ENCODE data around the gene TRIM42. TPM values are rescaled to one million over a fixed set of nuclear protein-coding genes. Genes with fewer than 3 reads are reported as not detected.

The TRIM42 gene
- total and polyA plus RNA-seq, 2 donors from 2014 or later: not detected

GRCh38 chr3:140711390-140712035 lies 33.6 kb downstream of the TRIM42 start:
- no peak for FAIRE-seq

GRCh38 chr3:140712301-140712700 lies 34.4 kb downstream of the TRIM42 start:
- peaks cover 0 to 12% (median 8%) of the 10 kb centered on the region in 3 donors for H3K4me1 ChIP-seq (ENCODE audit: control insufficient read depth in 2 of 3, insufficient read depth in 2 of 3, low read depth in 1 of 3, low read length in 3 of 3)
- intact Hi-C loops (cut with DNase I): no loop called here
- no peaks in the 10 kb centered on the region for H3K9me3 ChIP-seq (ENCODE audit: control insufficient read depth in 2 of 3, insufficient read depth in 1 of 3, low read length in 3 of 3)
- no peak overlapping the region for H3K9ac ChIP-seq (ENCODE audit: low read length in 3 of 3)
- H3K36me3 ChIP-seq (ENCODE audit: control insufficient read depth in 2 of 3, insufficient read depth in 3 of 3, low read length in 3 of 3): no peaks in the 10 kb centered on the region
- FAIRE-seq (no peak), DNase-seq (no peak)
- H3K27me3 ChIP-seq (ENCODE audit: control insufficient read depth, insufficient read depth, low read length): no peaks in the 10 kb centered on the region
- H3K4me3 ChIP-seq (ENCODE audit: low read length in 3 of 3): no peak overlapping the region
- no peak overlapping the region for H3K27ac ChIP-seq (ENCODE audit: low read depth in 2 of 2, low read length in 2 of 2)
- TF ChIP-seq CTCF (IDR thresholded peaks at IDR 0.05; ENCODE audit: borderline replicate concordance, extremely low read depth, insufficient read depth): no peak

More at GRCh38 chr3:140711390-140712035, 33.6 kb downstream of the TRIM42 start:
- Histone ChIP-seq H3K4me1 (ENCODE audit: control insufficient read depth in 2 of 3, insufficient read depth in 2 of 3, low read depth in 1 of 3, low read length in 3 of 3) (peaks cover 0 to 12% (median 8%) of the 10 kb centered on the region in 3 donors), H3K9ac (ENCODE audit: low read length in 3 of 3) (no peak overlapping the region), H3K27ac (ENCODE audit: low read depth in 2 of 2, low read length in 2 of 2) (no peak overlapping the region), H3K36me3 (ENCODE audit: control insufficient read depth in 2 of 3, insufficient read depth in 3 of 3, low read length in 3 of 3) (no peaks in the 10 kb centered on the region), H3K9me3 (ENCODE audit: control insufficient read depth in 2 of 3, insufficient read depth in 1 of 3, low read length in 3 of 3) (no peaks in the 10 kb centered on the region), H3K4me3 (ENCODE audit: low read length in 3 of 3) (no peak overlapping the region), H3K27me3 (ENCODE audit: control insufficient read depth, insufficient read depth, low read length) (no peaks in the 10 kb centered on the region)
- intact Hi-C loops (cut with DNase I): no loop called here
- no peak for TF ChIP-seq CTCF (IDR thresholded peaks at IDR 0.05; ENCODE audit: borderline replicate concordance, extremely low read depth, insufficient read depth)
- no peak for DNase-seq

GRCh38 chr3:140715035-140715434 lies 37.2 kb downstream of the TRIM42 start:
- H3K27ac ChIP-seq (ENCODE audit: low read depth in 2 of 2, low read length in 2 of 2): no peak overlapping the region
- no peaks in the 10 kb centered on the region for H3K27me3 ChIP-seq (ENCODE audit: control insufficient read depth, insufficient read depth, low read length)
- no peak for TF ChIP-seq CTCF (IDR thresholded peaks at IDR 0.05; ENCODE audit: borderline replicate concordance, extremely low read depth, insufficient read depth)
- FAIRE-seq (no peak), DNase-seq (no peak)
- peaks cover 0 to 7% (median 4%) of the 10 kb centered on the region in 3 donors for H3K4me1 ChIP-seq (ENCODE audit: control insufficient read depth in 2 of 3, insufficient read depth in 2 of 3, low read depth in 1 of 3, low read length in 3 of 3)
- H3K9me3 ChIP-seq (ENCODE audit: control insufficient read depth in 2 of 3, insufficient read depth in 1 of 3, low read length in 3 of 3): no peaks in the 10 kb centered on the region
- intact Hi-C loops (cut with DNase I): no loop called here
- no peak overlapping the region for H3K9ac ChIP-seq (ENCODE audit: low read length in 3 of 3)
- H3K36me3 ChIP-seq (ENCODE audit: control insufficient read depth in 2 of 3, insufficient read depth in 3 of 3, low read length in 3 of 3): no peaks in the 10 kb centered on the region
- no peak overlapping the region for H3K4me3 ChIP-seq (ENCODE audit: low read length in 3 of 3)
